T-helper 2 cell treated with Interferon-gamma antibody and Interleukin-4, amounts not matched to agents 100 ng/mL and 5 ng/mL, for 36 hours (primary cell): ENCODE data around the gene MROH2A. TPM values are rescaled to one million over a fixed set of nuclear protein-coding genes. Genes with fewer than 3 reads are reported as not detected.

ENCODE experiments used
- intact Hi-C: fragments of 100-400 bp; cut with micrococcal nuclease; formaldehyde crosslinking; loops from one replicate; pipeline ENCODE4 v1.15.1; 2023
- total RNA-seq: library from RNA; stranded (reverse); gene quantifications from 2 replicates; pipeline ENCODE4 v1.2.3, GENCODE V29; 2022

The MROH2A gene
- total RNA-seq, 1 donor from 2014 or later, result not detected

- intact Hi-C loops, result no loop called here
These were observed 13.4 kb upstream of the MROH2A start for GRCh38 chr2:233764761-233765160.

DNA sequence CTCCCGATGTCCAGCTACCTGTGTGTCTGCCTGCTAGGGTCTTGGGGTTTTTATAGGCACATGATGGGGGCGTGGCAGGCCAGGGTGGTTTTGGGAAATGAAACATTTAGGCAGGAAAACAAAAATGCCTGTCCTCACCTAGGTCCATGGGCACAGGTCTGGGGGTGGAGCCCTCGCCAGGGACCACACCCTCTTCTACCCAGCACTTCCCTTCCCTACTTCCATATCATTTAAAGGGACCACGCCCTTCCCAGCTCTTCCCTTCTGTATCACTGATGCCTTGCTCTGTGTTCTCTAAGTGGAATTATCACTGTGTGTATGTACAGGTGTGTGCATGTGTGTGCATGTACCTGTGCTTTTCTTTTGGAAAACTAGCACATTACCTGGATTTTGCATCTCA, 11.7 kb upstream of the MROH2A start:
- intact Hi-C loops, result no loop called here

GRCh38 chr2:233768076-233768475, 10.1 kb upstream of the MROH2A start:
- intact Hi-C loops, result no loop called here

GRCh38 chr2:233769260-233769659, 8.9 kb upstream of the MROH2A start:
- intact Hi-C loops, result no loop called here

GRCh38 chr2:233772153-233772552, 6.0 kb upstream of the MROH2A start:
- intact Hi-C loops, result no loop called here

GRCh38 chr2:233772583-233772982, 5.5 kb upstream of the MROH2A start:
- intact Hi-C loops, result no loop called here

DNA sequence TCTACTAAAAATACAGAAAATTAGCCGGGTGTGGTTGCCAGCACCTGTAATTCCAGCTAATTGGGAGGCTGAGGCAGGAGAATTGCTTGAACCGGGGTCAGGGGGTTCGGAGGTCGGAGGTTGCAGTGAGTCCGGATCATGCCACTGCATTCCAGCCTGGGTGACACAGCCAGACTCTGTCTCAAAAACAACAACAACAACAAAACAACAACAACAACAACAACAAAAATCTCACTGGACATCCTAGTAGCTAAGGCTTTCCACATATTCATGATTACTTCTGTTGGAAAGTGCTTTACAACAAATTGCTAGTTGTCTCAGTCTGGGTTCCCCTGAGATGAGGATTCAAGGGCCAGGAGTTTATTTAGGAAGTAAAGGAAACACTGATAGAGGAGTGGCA, 4.3 kb upstream of the MROH2A start:
- intact Hi-C loops, result no loop called here

DNA sequence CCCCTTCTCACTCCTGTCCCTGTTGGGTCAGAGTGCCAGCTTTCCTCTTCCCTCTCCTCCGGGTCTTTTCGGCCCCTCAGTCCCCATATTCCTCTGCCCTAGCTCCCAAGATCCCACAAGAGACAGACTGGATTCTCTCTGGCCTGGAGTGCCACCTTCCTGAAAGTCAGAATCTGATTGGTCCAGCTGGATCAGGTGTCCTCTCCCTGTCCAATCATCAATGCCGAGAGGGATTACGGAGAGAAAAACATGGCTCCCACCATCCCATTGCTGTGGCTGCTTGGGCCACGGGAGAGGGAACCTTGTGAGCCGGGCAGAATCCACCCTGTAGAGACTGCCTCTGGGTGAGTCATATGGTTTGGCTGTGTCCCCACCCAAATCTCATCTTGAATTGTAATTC, 2.7 kb upstream of the MROH2A start:
- intact Hi-C loops, result no loop called here

DNA sequence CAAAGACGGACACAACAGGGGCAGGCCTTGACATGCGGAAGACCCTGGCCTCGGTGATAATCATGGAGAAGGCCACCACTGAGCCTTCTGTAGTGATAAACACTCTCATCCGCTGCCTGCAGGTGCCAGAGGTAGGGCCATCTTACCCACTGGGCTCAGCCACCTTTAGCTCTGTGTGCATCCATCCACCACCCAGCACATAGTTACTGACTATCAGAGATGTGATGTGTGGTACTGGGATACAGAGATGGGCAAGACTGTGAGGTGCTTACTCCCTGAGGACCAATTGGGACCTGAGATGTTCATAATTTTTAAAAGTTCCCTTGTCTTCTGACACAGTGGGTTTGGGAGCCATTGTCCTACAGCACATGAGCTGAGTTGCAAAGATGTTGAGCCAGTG, 1.6 kb downstream of the MROH2A start:
- intact Hi-C loops, result no loop called here

DNA sequence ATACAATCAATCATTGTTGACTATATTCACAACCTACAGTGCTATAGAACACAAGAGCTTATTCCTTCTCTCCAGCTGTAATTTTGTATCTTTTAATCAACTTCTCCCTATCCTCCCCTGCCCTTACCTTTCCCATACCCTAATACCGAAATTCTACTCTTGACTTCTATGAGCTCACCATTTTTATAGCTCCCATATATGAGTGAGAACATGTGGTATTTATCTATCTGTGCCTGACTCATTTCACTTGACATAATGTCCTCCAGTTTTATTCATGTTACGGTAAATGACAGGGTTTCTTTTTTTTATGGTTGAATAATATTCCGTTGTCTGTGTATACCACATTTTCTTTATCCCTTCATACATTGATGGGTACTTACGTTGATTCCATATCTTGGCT, 2.6 kb downstream of the MROH2A start:
- intact Hi-C loops, result no loop called here

DNA sequence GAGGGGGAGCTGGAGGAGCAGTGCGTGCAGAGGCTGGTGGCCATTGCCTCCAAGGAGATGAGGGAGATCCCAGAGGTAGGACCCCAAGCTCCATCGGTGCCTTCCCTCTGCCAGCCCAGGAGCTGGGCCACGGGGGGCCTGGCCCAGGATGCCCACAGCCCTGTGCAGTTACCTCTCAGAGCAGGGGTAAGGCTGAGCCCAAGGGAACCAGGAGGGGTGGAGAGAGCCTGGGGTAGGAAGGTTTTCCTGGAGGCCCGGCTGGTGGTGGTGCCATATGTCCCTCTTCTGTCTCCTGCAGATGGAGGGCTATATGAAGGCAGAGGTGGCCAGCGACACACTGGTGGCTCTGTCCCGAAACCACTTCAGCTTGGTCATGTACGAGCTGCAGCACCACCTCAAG, 11.4 kb downstream of the MROH2A start:
- intact Hi-C loops, result no loop called here

GRCh38 chr2:233791151-233791882, 13.2 kb downstream of the MROH2A start:
- intact Hi-C loops, result no loop called here

- intact Hi-C loops, result no loop called here
These were observed 13.8 kb downstream of the MROH2A start for GRCh38 chr2:233791883-233792329.

DNA sequence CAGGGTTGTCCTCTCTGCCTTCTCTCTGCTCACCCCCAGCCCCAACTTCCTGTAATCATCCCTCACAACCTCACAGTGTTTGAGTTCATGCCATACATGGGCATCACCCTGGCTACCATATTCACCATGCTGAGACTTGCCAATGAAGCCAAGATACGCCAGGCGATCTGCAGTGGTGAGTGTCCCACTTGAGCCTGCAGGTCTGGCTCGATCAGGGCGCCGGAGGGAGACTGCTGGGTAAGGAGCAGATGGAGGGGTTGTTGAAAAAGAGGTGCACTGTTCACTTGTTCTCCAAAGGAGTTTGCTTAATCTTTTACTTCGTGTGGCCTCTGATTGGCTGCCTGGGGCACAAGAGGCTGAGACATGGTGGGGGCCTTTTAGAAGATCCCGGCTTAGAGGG, 14.6 kb downstream of the MROH2A start:
- intact Hi-C loops, result no loop called here

- intact Hi-C loops, result no loop called here
These were observed 15.5 kb downstream of the MROH2A start for GRCh38 chr2:233793465-233794127.

GRCh38 chr2:233794128-233794658, 16.1 kb downstream of the MROH2A start:
- intact Hi-C loops, result no loop called here

- intact Hi-C loops, result no loop called here
These were observed 17.6 kb downstream of the MROH2A start for GRCh38 chr2:233795735-233796171.

- intact Hi-C loops, result no loop called here
These were observed 18.1 kb downstream of the MROH2A start for GRCh38 chr2:233796254-233796653.

DNA sequence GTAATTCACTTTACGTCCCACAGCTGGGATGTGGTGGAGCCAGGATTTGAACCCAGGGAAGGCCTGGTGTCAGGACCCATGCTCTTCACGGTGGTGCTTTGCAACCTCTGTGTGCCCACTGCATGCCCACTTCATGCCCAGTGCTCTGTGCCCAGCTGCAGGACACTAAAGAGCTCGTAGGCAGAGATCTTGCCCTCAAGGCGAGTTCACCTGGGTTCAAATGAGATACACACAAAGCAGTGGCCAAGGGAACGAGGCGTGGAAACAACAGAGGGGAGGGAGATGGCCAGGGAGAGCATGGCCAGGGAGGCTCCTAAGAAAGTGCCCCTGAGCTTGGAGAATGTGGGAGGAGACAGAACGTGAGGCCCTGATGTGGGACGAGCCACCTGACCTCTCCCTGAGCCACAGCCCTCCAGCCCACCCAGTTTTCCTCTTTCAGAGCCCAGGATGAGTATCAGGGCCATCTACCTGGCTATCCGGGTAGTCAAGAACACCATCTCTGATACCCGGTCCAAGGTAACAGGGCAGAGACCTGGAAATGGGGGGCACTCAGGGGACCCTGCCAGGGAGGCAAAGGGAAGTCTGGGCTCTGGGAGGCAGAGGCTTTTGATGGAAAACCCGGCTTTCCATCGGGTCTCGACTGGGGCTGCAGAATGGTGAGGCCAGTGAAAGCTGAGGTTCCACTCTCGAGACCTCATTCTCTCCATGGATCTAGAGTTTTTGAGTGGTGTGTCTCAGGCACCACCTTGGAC, 20.4 kb downstream of the MROH2A start:
- intact Hi-C loops, result no loop called here

DNA sequence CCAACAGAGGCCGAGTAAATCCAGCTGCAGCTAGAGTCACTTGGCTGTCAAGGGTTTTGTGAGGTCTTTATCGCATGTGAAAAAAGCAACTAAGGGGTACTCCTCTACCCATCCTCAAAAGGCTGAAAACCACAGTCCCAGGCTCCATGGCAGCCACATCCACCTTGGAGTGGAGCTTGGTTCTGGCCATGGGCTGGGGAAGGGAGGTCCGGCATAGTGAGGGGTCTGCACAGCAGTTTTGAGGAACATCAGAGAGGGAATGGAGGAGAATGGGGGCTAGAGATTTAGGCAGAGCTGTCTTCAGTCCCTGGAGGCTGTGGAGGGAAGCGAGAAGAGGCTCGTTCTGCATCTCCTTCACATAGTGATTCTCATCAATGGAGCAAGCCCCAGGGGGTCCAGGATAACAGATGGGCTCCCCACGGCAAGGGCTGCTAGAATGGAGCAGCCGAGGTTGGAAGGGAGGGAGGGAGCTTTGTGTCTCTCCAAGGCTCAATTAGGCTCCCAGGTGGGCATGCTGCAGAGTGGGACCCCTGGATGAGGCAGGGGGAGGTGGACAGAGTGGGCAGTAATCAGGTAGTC, 21.0 kb downstream of the MROH2A start:
- intact Hi-C loops, result no loop called here

GRCh38 chr2:233799716-233800115, 21.6 kb downstream of the MROH2A start:
- intact Hi-C loops, result no loop called here

- intact Hi-C loops, result no loop called here
These were observed 22.1 kb downstream of the MROH2A start for GRCh38 chr2:233800208-233800607.
